Liver (tissue), 9 donors: ENCODE results near the gene ADA. TPM values are rescaled to one million over a fixed set of nuclear protein-coding genes. Genes with fewer than 3 reads are reported as not detected.

ENCODE experiments used
- DNase-seq: peaks from one replicate; pipeline ENCODE4 v3.0.0-alpha.2; 2017; ENCODE audit warnings: low spot score
- H3K27ac ChIP-seq, 2 donors: one replicate each; pipeline ENCODE4 v1.7.0; 2013; ENCODE audit warnings: inconsistent platforms in 2 of 2, low read length in 2 of 2, control low read depth in 1 of 2, low read depth in 1 of 2, mild to moderate bottlenecking in 1 of 2
- H3K27me3 ChIP-seq, 4 donors: one replicate each; pipeline versions ENCODE4 v1.6.1 to v1.7.0; 2013; ENCODE audit warnings: low read length in 3 of 4, inconsistent platforms in 1 of 4, mild to moderate bottlenecking in 1 of 4, moderate library complexity in 1 of 4; ENCODE audit not compliant: control insufficient read depth in 4 of 4, insufficient read depth in 4 of 4
- H3K36me3 ChIP-seq, 4 donors: one replicate each; pipeline versions ENCODE4 v1.6.1 to v1.7.0; 2013; ENCODE audit warnings: low read length in 3 of 4, mild to moderate bottlenecking in 3 of 4, low read depth in 1 of 4, moderate library complexity in 1 of 4; ENCODE audit not compliant: control insufficient read depth in 4 of 4, insufficient read depth in 3 of 4
- H3K4me1 ChIP-seq, 4 donors: one replicate each; pipeline versions ENCODE4 v1.6.1 to v1.7.0; 2013; ENCODE audit warnings: low read length in 3 of 4, mild to moderate bottlenecking in 3 of 4, moderate library complexity in 1 of 4; ENCODE audit not compliant: control insufficient read depth in 4 of 4, insufficient read depth in 4 of 4
- H3K4me3 ChIP-seq, 3 donors: one replicate each; pipeline versions ENCODE4 v1.6.1 to v1.7.0; 2013; ENCODE audit warnings: low read length in 3 of 3, control low read depth in 1 of 3, low read depth in 1 of 3, mild to moderate bottlenecking in 1 of 3
- H3K9ac ChIP-seq, 2 donors: one replicate each; pipeline ENCODE4 v1.7.0; 2013; ENCODE audit warnings: low read length in 2 of 2, mild to moderate bottlenecking in 2 of 2, moderate library complexity in 2 of 2, control low read depth in 1 of 2, low read depth in 1 of 2
- H3K9me3 ChIP-seq, 4 donors: one replicate each; pipeline versions ENCODE4 v1.6.1 to v1.7.0; 2013; ENCODE audit warnings: low read length in 3 of 4; ENCODE audit not compliant: control insufficient read depth in 4 of 4
- ATF3 ChIP-seq: IDR thresholded peaks from 2 replicates; pipeline ENCODE4 v1.6.1; 2016; ENCODE audit warnings: antibody characterized with exemption
- CTCF ChIP-seq: fragments of 150-350 bp; IDR thresholded peaks from 2 replicates; pipeline ENCODE4 v1.5.1; 2017; ENCODE audit warnings: improper control_type of control experiment, low read depth, low read length; ENCODE audit not compliant: missing input control
- EGR1 ChIP-seq, 2 donors: IDR thresholded peaks; 2 replicates each; pipeline ENCODE4 v1.6.1; 2016 to 2018; ENCODE audit warnings: antibody characterized with exemption in 2 of 2, low read depth in 2 of 2
- FOXA1 ChIP-seq: IDR thresholded peaks from 2 replicates; pipeline ENCODE4 v1.6.1; 2016; ENCODE audit warnings: antibody characterized with exemption
- FOXA2 ChIP-seq: IDR thresholded peaks from 2 replicates; pipeline ENCODE4 v1.6.1; 2016; ENCODE audit warnings: antibody characterized with exemption
- GABPA ChIP-seq, 2 donors: IDR thresholded peaks in 1 of 2; conservative IDR thresholded peaks in 1 of 2; 2 replicates each; pipeline ENCODE4 v1.6.1; 2016; ENCODE audit warnings: antibody characterized with exemption in 2 of 2, mild to moderate bottlenecking in 1 of 2, moderate library complexity in 1 of 2
- HNF4A ChIP-seq, 2 donors: conservative IDR thresholded peaks; 2 replicates each; pipeline ENCODE4 v1.6.1; 2016; ENCODE audit warnings: antibody characterized with exemption in 2 of 2, mild to moderate bottlenecking in 2 of 2
- HNF4G ChIP-seq: IDR thresholded peaks from 2 replicates; pipeline ENCODE4 v1.6.1; 2016; ENCODE audit warnings: antibody characterized with exemption
- JUND ChIP-seq, 2 donors: IDR thresholded peaks; 2 replicates each; pipeline ENCODE4 v1.6.1; 2016; ENCODE audit warnings: antibody characterized with exemption in 2 of 2
- MAX ChIP-seq: IDR thresholded peaks from 2 replicates; pipeline ENCODE4 v1.6.1; 2016; ENCODE audit warnings: antibody characterized with exemption
- NR2F2 ChIP-seq: IDR thresholded peaks from 2 replicates; pipeline ENCODE4 v1.6.1; 2016; ENCODE audit warnings: antibody characterized with exemption
- RAD21 ChIP-seq, 2 donors: IDR thresholded peaks; 2 replicates each; pipeline ENCODE4 v1.6.1; 2016; ENCODE audit warnings: antibody characterized with exemption in 2 of 2, mild to moderate bottlenecking in 2 of 2
- REST ChIP-seq: IDR thresholded peaks from 2 replicates; pipeline ENCODE4 v1.6.1; 2016; ENCODE audit warnings: antibody characterized with exemption, mild to moderate bottlenecking
- RXRA ChIP-seq, 2 donors: IDR thresholded peaks; 2 replicates each; pipeline ENCODE4 v1.6.1; 2017 to 2018; ENCODE audit warnings: antibody characterized with exemption in 2 of 2, mild to moderate bottlenecking in 1 of 2
- SP1 ChIP-seq: IDR thresholded peaks from 2 replicates; pipeline ENCODE4 v1.6.1; 2018; ENCODE audit warnings: antibody characterized with exemption, mild to moderate bottlenecking
- TAF1 ChIP-seq: conservative IDR thresholded peaks from 2 replicates; pipeline ENCODE4 v1.6.1; 2016; ENCODE audit warnings: antibody characterized with exemption, mild to moderate bottlenecking
- YY1 ChIP-seq: IDR thresholded peaks from 2 replicates; pipeline ENCODE4 v1.6.1; 2016; ENCODE audit warnings: antibody characterized with exemption, mild to moderate bottlenecking
- ZBTB33 ChIP-seq: IDR thresholded peaks from 2 replicates; pipeline ENCODE4 v1.6.1; 2016; ENCODE audit warnings: antibody characterized with exemption
- WGBS: extraction: QIAGEN DNeasy Blood & Tissue Kit; methylation state at CpG from one replicate; pipeline ENCODE4 v1.1.7; 2013; 5-methylcytosine and 5-hydroxymethylcytosine counted together
- polyA plus RNA-seq, 2 donors: library from polyadenylated mRNA; stranded (reverse) in 1 of 2; unstranded in 1 of 2; fragments of 200-250 nt in 1 of 2; fragments of >200 nt in 1 of 2; fragmentation: Nextera tagmentation in 1 of 2; extraction: Ambion mirVana in 1 of 2; gene quantifications; one replicate each; pipeline versions ENCODE4 v1.2.1 to v1.2.3, GENCODE V29; 2013 to 2015
- total RNA-seq, 2 donors: library from RNA; depleted of rRNA; stranded (reverse); fragments of >200 nt; gene quantifications; one replicate each; pipeline ENCODE4 v1.2.3, GENCODE V29; 2014
- donor health status: healthy.
- donor health status: healthy.
- donor health status: healthy.
- donor health status: healthy.
- donor health status: healthy.

Gene ADA
- total and polyA plus RNA-seq, 4 donors, result 2.9 to 7.7 (median 3.0) TPM

- no peaks in the 10 kb centered on the region for H3K36me3 ChIP-seq
- no peak for DNase-seq
- H3K27me3 ChIP-seq, result no peaks in the 10 kb centered on the region
- H3K4me1 ChIP-seq, result peaks cover 4 to 14% (median 10%) of the 10 kb centered on the region in 4 donors
- no peak overlapping the region for H3K4me3 ChIP-seq
- H3K9ac ChIP-seq, result peak overlapping the region in 1 of 2 donors; percentile 8
- no peaks in the 10 kb centered on the region for H3K9me3 ChIP-seq
- TF ChIP-seq SP1 (no peak), CTCF (no peak), MAX (no peak), JUND (IDR thresholded peaks at IDR 0.05) (no peak), GABPA (IDR thresholded peaks at IDR 0.05 in 1 of 2, conservative IDR thresholded peaks at IDR 0.05 in 1 of 2) (no peak), HNF4G (no peak), TAF1 (no peak), EGR1 (IDR thresholded peaks at IDR 0.05; ENCODE audit: low read depth in 2 of 2) (no peak), ZBTB33 (no peak), FOXA2 (no peak), RXRA (IDR thresholded peaks at IDR 0.05) (no peak), REST (no peak), HNF4A (conservative IDR thresholded peaks at IDR 0.05) (no peak), FOXA1 (no peak)
- WGBS, result 67% methylated on average over 1 of the region's 1 CpG
- H3K27ac ChIP-seq, result peak overlapping the region; percentile 55 to 71
Measured at GRCh38 chr20:44643154-44643519, 8.4 kb downstream of the ADA start.

- H3K4me3 ChIP-seq, result no peak overlapping the region
- H3K27me3 ChIP-seq, result no peaks in the 10 kb centered on the region
- 23% methylated on average over 17 of the region's 17 CpGs for WGBS
- TF ChIP-seq HNF4A (conservative IDR thresholded peaks at IDR 0.05) (peak in 1 of 2 donors; percentile 31), ATF3 (no peak), FOXA1 (no peak), RXRA (IDR thresholded peaks at IDR 0.05) (peak; percentile 45 to 60), YY1 (no peak), CTCF (no peak), NR2F2 (peak; percentile 61), MAX (no peak), SP1 (peak; percentile 21), GABPA (IDR thresholded peaks at IDR 0.05 in 1 of 2, conservative IDR thresholded peaks at IDR 0.05 in 1 of 2) (no peak), HNF4G (no peak), TAF1 (no peak), RAD21 (IDR thresholded peaks at IDR 0.05) (no peak)
Measured at GRCh38 chr20:44642203-44643153, 9.0 kb downstream of the ADA start.

More at GRCh38 chr20:44642203-44643153, 9.0 kb downstream of the ADA start:
- no peaks in the 10 kb centered on the region for H3K36me3 ChIP-seq
- peak overlapping the region; percentile 55 to 71 for H3K27ac ChIP-seq
- H3K9ac ChIP-seq, result peak overlapping the region in 1 of 2 donors; percentile 8
- DNase-seq, result no peak
- H3K4me1 ChIP-seq, result peaks cover 4 to 14% (median 10%) of the 10 kb centered on the region in 4 donors
- H3K9me3 ChIP-seq, result no peaks in the 10 kb centered on the region
